ENCODE data around the gene MRGPRX2.

Gene MRGPRX2

DNA sequence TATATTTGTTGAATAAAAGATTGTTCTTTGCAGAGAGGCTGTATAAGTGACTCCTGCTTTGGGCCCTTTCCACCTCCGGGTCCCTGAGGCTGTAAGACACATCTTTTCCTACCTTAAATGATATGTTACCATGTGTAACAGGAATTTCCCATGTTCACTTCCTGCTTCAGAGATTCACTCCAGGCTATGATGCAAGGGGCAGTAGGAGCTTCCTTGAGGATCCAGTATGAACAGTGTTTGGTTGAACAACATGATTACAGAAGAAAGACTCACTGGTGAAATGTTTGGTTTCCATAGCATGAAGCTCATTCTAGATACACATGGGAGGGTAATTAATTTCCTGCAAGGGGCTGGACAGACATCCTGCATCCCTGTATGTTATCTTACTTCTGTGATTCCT, 30.8 kb upstream of the MRGPRX2 start:
- TF ChIP-seq, protein P1, sequence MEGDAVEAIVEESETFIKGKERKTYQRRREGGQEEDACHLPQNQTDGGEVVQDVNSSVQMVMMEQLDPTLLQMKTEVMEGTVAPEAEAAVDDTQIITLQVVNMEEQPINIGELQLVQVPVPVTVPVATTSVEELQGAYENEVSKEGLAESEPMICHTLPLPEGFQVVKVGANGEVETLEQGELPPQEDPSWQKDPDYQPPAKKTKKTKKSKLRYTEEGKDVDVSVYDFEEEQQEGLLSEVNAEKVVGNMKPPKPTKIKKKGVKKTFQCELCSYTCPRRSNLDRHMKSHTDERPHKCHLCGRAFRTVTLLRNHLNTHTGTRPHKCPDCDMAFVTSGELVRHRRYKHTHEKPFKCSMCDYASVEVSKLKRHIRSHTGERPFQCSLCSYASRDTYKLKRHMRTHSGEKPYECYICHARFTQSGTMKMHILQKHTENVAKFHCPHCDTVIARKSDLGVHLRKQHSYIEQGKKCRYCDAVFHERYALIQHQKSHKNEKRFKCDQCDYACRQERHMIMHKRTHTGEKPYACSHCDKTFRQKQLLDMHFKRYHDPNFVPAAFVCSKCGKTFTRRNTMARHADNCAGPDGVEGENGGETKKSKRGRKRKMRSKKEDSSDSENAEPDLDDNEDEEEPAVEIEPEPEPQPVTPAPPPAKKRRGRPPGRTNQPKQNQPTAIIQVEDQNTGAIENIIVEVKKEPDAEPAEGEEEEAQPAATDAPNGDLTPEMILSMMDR (IDR thresholded peaks at IDR 0.05) = no peak
- Mint-ChIP-seq H3K36me3 (ENCODE audit: low read depth) (no peaks in the 10 kb centered on the region), H3K27me3 (ENCODE audit: low read depth, poor library complexity) (no peaks in the 10 kb centered on the region), H3K4me1 (peaks cover 4% of the 10 kb centered on the region), H3K27ac (no peak overlapping the region), H3K4me3 (no peak overlapping the region), H3K9me3 (no peaks in the 10 kb centered on the region)
- DNase-seq = no peak

DNA sequence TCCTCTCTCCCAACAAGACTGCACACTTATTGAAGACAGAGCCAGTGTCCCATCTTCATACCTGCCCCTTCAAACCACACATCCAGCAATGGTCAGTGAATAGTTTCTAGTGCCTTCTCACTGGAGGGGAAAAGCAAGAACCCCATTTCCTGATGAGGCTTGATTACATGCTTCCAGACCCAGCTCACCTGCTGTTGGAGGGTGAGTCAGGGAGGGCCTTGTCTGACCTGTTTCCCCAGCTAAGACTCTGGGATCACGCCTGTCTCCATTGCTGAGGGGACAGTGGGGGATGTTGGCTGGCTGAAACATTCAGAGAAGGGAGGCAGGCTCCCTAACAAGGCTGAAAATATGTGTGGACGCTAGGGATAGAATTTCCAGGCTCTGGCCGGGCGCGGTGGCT, 28.9 kb upstream of the MRGPRX2 start:
- Mint-ChIP-seq H3K9me3 (no peaks in the 10 kb centered on the region), H3K4me1 (peaks cover 12% of the 10 kb centered on the region)
- TF ChIP-seq, protein P1 (IDR thresholded peaks at IDR 0.05) = no peak

DNA sequence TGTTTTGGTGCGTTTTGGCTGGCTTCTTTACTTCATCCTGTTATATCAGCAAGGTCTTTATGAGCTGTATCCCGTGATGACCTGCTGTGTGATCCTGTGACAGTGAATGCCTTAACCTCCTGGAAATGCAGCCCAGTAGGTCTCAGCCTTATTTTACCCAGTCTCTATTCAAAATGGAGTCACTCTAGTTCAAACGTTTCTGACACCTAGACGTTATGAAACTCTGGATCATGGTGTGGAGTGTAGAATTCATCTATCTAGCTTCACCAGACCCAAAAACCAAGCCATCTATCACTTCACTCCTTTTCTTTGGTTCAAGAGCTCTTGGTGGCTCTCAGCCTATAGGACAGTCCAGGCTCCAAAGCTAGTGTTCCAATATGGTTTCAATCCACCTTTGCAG, 28.3 kb upstream of the MRGPRX2 start:
- Mint-ChIP-seq H3K4me1 (peaks cover 8% of the 10 kb centered on the region), H3K36me3 (ENCODE audit: low read depth) (no peaks in the 10 kb centered on the region), H3K4me3 (no peak overlapping the region), H3K27me3 (ENCODE audit: low read depth, poor library complexity) (peaks cover 4% of the 10 kb centered on the region), H3K27ac (no peak overlapping the region), H3K9me3 (no peaks in the 10 kb centered on the region)
- TF ChIP-seq, protein P1 (IDR thresholded peaks at IDR 0.05) = no peak
- DNase-seq = no peak

More for the DNA sequence above, 28.9 kb upstream of the MRGPRX2 start:
- DNase-seq = no peak
- no peak overlapping the region for H3K4me3 Mint-ChIP-seq
- no peaks in the 10 kb centered on the region for H3K36me3 Mint-ChIP-seq (ENCODE audit: low read depth)
- H3K27ac Mint-ChIP-seq = no peak overlapping the region
- peaks cover under 1% of the 10 kb centered on the region for H3K27me3 Mint-ChIP-seq (ENCODE audit: low read depth, poor library complexity)

DNA sequence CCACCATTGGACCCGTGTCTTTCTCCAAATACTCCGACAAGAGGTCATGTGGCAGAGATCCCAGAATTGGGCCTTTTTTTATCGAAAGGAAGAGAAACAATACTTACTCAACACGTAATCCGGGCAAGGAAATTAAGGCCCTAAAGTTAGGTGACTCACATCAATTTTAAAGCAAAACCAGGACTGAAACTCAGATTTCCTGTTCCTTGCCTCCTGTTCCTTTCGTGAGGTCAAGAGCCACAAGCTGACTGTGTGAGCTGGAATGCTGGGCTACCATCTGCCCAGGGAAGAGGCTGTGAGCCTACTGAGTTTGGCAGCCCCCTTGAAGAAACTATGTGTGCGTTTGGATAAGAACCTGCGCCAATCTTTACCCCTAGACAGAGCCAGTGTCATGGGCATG, 27.1 kb upstream of the MRGPRX2 start:
- Mint-ChIP-seq H3K36me3 (ENCODE audit: low read depth) (no peaks in the 10 kb centered on the region), H3K9me3 (no peaks in the 10 kb centered on the region), H3K27ac (no peak overlapping the region), H3K4me1 (peaks cover 8% of the 10 kb centered on the region), H3K27me3 (ENCODE audit: low read depth, poor library complexity) (peaks cover 11% of the 10 kb centered on the region), H3K4me3 (no peak overlapping the region)
- TF ChIP-seq, protein P1 (IDR thresholded peaks at IDR 0.05) = no peak
- no peak for DNase-seq

DNA sequence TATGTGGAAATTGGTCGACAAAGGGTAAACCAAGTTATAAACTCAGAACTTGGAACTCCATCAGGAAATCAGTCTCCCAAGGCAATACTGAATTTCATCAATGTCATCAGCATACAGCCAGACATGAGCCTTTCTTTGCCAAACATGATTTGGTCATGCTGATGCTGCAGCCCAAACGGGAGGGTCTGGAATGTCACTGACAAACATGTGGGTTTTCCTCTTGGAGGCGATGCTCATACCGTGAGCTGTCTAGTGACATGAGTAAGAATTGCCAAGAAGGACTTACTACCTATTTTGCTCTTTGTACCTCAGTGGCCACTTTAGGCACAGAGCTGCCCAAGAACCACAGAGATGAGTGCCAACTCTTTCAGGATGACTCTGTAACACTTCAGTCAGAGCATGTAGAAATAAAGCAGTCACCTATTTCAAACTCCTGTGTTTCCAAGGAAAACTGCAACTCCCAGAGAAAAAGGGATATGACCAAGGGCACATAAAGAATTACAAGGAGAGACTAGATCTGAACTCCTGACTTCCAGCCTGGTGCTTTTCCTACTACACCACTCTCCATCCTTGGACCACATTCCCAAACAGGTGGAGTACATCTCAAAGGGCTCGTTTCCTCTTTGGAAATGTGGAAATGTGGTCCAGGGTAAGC, 24.3 kb upstream of the MRGPRX2 start:
- H3K27ac Mint-ChIP-seq = no peak overlapping the region
- peaks cover 11% of the 10 kb centered on the region for H3K27me3 Mint-ChIP-seq (ENCODE audit: low read depth, poor library complexity)
- DNase-seq = no peak
- H3K4me3 Mint-ChIP-seq = no peak overlapping the region
- TF ChIP-seq, protein P1 (IDR thresholded peaks at IDR 0.05) = no peak
- no peaks in the 10 kb centered on the region for H3K36me3 Mint-ChIP-seq (ENCODE audit: low read depth)
- no peaks in the 10 kb centered on the region for H3K9me3 Mint-ChIP-seq
- H3K4me1 Mint-ChIP-seq = peaks cover 16% of the 10 kb centered on the region

DNA sequence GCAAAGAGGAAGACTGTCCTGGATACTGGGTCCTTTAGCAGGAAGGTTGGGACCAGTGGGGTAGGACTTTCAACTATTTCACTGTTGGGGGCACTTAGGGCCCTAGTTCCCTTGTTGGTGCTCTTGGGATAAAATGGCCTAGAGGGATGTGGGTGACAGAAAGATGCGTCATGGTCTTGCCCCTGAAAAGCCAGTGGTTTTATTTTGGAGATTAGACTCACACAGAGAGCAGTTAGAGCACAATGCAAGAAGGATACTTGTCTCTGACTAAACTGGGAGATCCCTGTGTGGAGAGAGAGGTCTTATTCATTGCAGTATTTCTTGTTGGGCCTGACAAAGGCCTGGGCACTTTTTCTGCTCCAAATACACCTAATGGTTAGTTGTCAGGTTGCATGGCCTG, 22.6 kb upstream of the MRGPRX2 start:
- H3K4me1 Mint-ChIP-seq = peaks cover 32% of the 10 kb centered on the region
- TF ChIP-seq, protein P1 (IDR thresholded peaks at IDR 0.05) = no peak
- no peak overlapping the region for H3K4me3 Mint-ChIP-seq
- no peaks in the 10 kb centered on the region for H3K36me3 Mint-ChIP-seq (ENCODE audit: low read depth)
- H3K27ac Mint-ChIP-seq = no peak overlapping the region
- H3K9me3 Mint-ChIP-seq = no peaks in the 10 kb centered on the region
- peaks cover 11% of the 10 kb centered on the region for H3K27me3 Mint-ChIP-seq (ENCODE audit: low read depth, poor library complexity)
- no peak for DNase-seq
